Hematopoietic multipotent progenitor cell (in vitro differentiated cells): ENCODE measurements around the gene CBLN1. TPM values are rescaled to one million over a fixed set of nuclear protein-coding genes. Genes with fewer than 3 reads are reported as not detected.

ENCODE experiments used
- total RNA-seq: library from RNA; depleted of rRNA; stranded (reverse); fragments of >200 nt; gene quantifications from one replicate; pipeline ENCODE4 v1.2.3, GENCODE V29; 2012

CBLN1 gene
- total RNA-seq, 1 donor: not detected

Other genes starting within 250 kb of the CBLN1 start
- not detected for gene C16orf78, start 92.0 kb upstream of the CBLN1 start, total RNA-seq